ENCODE data around the gene C1orf35. TPM values are rescaled to one million over a fixed set of nuclear protein-coding genes. Genes with fewer than 3 reads are reported as not detected.

The C1orf35 gene
- total and polyA plus RNA-seq, 2 experiments from 2014 or later, result 14.0 to 67.6 TPM

DNA sequence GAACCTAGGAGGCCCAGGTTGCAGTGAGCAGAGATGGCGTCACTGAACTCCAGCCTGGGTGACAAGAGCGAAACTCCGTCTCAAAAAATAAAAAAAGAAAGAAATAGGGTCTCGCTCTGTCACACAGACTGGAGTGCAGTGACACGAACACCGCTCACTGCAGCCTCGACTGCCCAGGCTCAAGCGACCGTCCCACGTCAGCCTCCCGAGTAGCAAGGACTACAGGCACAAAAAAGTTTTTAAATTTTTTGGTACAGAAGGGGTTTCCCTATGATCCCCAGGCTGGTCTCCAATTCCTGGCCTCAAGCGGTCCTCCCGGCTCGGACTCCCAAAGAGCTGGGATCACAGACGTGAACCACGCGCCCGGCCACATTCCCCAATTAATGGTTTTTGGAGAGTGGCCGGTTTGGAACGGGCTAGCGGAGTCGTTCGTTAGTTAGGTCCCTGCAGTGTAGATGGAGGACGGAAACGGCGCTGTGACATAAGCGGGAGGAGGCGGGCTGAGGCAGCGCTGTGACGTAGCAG, 36.3 kb upstream of the C1orf35 start:
- peak overlapping the region; percentile 86 for H3K4me3 Mint-ChIP-seq
- peaks cover 16% of the 10 kb centered on the region for H3K27me3 Mint-ChIP-seq (ENCODE audit: insufficient read depth, low read depth, poor library complexity)
- Histone ChIP-seq H3K9me2 (ENCODE audit: insufficient read depth) (no peaks in the 10 kb centered on the region), H2AFZ (peak overlapping the region; percentile 79; the same call in 1 of the 2 replicates), H3F3A (replicated peaks; ENCODE audit: low read depth) (no peaks in the 10 kb centered on the region), H3K27me3 (ENCODE audit: insufficient read depth) (peaks cover 36% of the 10 kb centered on the region), H3K79me2 (replicated peaks; ENCODE audit: insufficient read depth) (peaks cover 34% of the 10 kb centered on the region), H3K27ac (ENCODE audit: low read depth) (0 out of 2 replicates have a peak overlapping the region, but pooled peaks have one; percentile 30), H3K4me3 (peak overlapping the region; percentile 92), H3K36me3 (ENCODE audit: insufficient read depth) (no peaks in the 10 kb centered on the region), H3K4me1 (ENCODE audit: insufficient read depth) (peaks cover 5% of the 10 kb centered on the region; the same call in 1 of the 2 replicates), H3K4me2 (peak overlapping the region; percentile 78), H4K20me1 (replicated peaks; ENCODE audit: insufficient read depth) (no peaks in the 10 kb centered on the region)
- H3K4me1 Mint-ChIP-seq, result peaks cover 2% of the 10 kb centered on the region; the same call in 1 of the 3 replicates
- TF ChIP-seq, protein P1, sequence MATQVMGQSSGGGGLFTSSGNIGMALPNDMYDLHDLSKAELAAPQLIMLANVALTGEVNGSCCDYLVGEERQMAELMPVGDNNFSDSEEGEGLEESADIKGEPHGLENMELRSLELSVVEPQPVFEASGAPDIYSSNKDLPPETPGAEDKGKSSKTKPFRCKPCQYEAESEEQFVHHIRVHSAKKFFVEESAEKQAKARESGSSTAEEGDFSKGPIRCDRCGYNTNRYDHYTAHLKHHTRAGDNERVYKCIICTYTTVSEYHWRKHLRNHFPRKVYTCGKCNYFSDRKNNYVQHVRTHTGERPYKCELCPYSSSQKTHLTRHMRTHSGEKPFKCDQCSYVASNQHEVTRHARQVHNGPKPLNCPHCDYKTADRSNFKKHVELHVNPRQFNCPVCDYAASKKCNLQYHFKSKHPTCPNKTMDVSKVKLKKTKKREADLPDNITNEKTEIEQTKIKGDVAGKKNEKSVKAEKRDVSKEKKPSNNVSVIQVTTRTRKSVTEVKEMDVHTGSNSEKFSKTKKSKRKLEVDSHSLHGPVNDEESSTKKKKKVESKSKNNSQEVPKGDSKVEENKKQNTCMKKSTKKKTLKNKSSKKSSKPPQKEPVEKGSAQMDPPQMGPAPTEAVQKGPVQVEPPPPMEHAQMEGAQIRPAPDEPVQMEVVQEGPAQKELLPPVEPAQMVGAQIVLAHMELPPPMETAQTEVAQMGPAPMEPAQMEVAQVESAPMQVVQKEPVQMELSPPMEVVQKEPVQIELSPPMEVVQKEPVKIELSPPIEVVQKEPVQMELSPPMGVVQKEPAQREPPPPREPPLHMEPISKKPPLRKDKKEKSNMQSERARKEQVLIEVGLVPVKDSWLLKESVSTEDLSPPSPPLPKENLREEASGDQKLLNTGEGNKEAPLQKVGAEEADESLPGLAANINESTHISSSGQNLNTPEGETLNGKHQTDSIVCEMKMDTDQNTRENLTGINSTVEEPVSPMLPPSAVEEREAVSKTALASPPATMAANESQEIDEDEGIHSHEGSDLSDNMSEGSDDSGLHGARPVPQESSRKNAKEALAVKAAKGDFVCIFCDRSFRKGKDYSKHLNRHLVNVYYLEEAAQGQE (IDR thresholded peaks at IDR 0.05; ENCODE audit: unreplicated experiment), result no peak
- TF ChIP-seq, protein P2, sequence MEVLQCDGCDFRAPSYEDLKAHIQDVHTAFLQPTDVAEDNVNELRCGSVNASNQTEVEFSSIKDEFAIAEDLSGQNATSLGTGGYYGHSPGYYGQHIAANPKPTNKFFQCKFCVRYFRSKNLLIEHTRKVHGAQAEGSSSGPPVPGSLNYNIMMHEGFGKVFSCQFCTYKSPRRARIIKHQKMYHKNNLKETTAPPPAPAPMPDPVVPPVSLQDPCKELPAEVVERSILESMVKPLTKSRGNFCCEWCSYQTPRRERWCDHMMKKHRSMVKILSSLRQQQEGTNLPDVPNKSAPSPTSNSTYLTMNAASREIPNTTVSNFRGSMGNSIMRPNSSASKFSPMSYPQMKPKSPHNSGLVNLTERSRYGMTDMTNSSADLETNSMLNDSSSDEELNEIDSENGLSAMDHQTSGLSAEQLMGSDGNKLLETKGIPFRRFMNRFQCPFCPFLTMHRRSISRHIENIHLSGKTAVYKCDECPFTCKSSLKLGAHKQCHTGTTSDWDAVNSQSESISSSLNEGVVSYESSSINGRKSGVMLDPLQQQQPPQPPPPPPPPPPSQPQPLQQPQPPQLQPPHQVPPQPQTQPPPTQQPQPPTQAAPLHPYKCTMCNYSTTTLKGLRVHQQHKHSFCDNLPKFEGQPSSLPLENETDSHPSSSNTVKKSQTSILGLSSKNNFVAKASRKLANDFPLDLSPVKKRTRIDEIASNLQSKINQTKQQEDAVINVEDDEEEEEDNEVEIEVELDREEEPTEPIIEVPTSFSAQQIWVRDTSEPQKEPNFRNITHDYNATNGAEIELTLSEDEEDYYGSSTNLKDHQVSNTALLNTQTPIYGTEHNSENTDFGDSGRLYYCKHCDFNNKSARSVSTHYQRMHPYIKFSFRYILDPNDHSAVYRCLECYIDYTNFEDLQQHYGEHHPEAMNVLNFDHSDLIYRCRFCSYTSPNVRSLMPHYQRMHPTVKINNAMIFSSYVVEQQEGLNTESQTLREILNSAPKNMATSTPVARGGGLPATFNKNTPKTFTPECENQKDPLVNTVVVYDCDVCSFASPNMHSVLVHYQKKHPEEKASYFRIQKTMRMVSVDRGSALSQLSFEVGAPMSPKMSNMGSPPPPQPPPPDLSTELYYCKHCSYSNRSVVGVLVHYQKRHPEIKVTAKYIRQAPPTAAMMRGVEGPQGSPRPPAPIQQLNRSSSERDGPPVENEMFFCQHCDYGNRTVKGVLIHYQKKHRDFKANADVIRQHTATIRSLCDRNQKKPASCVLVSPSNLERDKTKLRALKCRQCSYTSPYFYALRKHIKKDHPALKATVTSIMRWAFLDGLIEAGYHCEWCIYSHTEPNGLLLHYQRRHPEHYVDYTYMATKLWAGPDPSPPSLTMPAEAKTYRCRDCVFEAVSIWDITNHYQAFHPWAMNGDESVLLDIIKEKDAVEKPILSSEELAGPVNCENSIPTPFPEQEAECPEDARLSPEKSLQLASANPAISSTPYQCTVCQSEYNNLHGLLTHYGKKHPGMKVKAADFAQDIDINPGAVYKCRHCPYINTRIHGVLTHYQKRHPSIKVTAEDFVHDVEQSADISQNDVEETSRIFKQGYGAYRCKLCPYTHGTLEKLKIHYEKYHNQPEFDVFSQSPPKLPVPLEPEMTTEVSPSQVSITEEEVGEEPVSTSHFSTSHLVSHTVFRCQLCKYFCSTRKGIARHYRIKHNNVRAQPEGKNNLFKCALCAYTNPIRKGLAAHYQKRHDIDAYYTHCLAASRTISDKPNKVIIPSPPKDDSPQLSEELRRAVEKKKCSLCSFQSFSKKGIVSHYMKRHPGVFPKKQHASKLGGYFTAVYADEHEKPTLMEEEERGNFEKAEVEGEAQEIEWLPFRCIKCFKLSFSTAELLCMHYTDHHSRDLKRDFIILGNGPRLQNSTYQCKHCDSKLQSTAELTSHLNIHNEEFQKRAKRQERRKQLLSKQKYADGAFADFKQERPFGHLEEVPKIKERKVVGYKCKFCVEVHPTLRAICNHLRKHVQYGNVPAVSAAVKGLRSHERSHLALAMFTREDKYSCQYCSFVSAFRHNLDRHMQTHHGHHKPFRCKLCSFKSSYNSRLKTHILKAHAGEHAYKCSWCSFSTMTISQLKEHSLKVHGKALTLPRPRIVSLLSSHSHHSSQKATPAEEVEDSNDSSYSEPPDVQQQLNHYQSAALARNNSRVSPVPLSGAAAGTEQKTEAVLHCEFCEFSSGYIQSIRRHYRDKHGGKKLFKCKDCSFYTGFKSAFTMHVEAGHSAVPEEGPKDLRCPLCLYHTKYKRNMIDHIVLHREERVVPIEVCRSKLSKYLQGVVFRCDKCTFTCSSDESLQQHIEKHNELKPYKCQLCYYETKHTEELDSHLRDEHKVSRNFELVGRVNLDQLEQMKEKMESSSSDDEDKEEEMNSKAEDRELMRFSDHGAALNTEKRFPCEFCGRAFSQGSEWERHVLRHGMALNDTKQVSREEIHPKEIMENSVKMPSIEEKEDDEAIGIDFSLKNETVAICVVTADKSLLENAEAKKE (CRISPR knock-in tag; IDR thresholded peaks at IDR 0.05), result no peak
- TF ChIP-seq STAT1 (IDR thresholded peaks at IDR 0.05; ENCODE audit: unreplicated experiment), result no peak
- H3K36me3 Mint-ChIP-seq (ENCODE audit: low read depth), result no peaks in the 10 kb centered on the region; the same call in 2 of the 3 replicates
- no peaks in the 10 kb centered on the region; the same call in 2 of the 3 replicates for H3K9me3 Mint-ChIP-seq
- no peak for DNase-seq (ENCODE audit: low spot score)
- ATAC-seq, result no peak
- H3K27ac Mint-ChIP-seq, result peak overlapping the region; percentile 94
